Erythroblast (primary cell): ENCODE data around the gene PLEKHG1.

Experiments used
- GATA1 ChIP-seq: IDR thresholded peaks from 2 replicates; pipeline ENCODE4 v1.6.1; 2011; ENCODE audit warnings: low read depth, mild to moderate bottlenecking, control low read depth, low read length, moderate library complexity
- POLR2A ChIP-seq: IDR thresholded peaks from 2 replicates; pipeline ENCODE4 v1.6.1; 2011; ENCODE audit warnings: mild to moderate bottlenecking, low read length

- TF ChIP-seq POLR2A (no peak), GATA1 (no peak)
Observed at GRCh38 chr6:150647051-150647450, 47.4 kb downstream of the PLEKHG1 start.
